ENCODE data around the gene TNKS1BP1. TPM values are rescaled to one million over a fixed set of nuclear protein-coding genes. Genes with fewer than 3 reads are reported as not detected.
"Not testable (repeated sequence)": the region's sequence is repeated elsewhere in the genome, so short reads cannot be mapped to it uniquely, and the experiment has no call there.

The TNKS1BP1 gene
- total RNA-seq, 4 donors from 2014 or later, result 52.3 to 106 (median 85.2) TPM

- H3K27ac ChIP-seq, result no peak overlapping the region
- intact Hi-C loops (cut with DNase I), result no loop called here
- 89 to 95% methylated on average over 3 of the region's 3 CpGs for WGBS, 2 donors
- no peaks in the 10 kb centered on the region for H3K9me3 ChIP-seq
- no peak for DNase-seq
- H3K36me3 ChIP-seq, result no peaks in the 10 kb centered on the region
- no peaks in the 10 kb centered on the region for H3K27me3 ChIP-seq
- no peaks in the 10 kb centered on the region for H3K4me1 ChIP-seq
- TF ChIP-seq POLR2A (IDR thresholded peaks at IDR 0.05), result no peak
- TF ChIP-seq CTCF (IDR thresholded peaks at IDR 0.05), result no peak
- no peak overlapping the region for H3K4me3 ChIP-seq (replicated peaks in 1 of 3)
Observed at GRCh38 chr11:57361926-57362325, 37.2 kb upstream of the TNKS1BP1 start.

- DNase-seq; H3K4me3 ChIP-seq (replicated peaks in 1 of 3); H3K27me3 ChIP-seq; H3K9me3 ChIP-seq; H3K4me1 ChIP-seq; H3K27ac ChIP-seq; intact Hi-C loops (cut with DNase I); H3K36me3 ChIP-seq: not testable (repeated sequence)
Observed at GRCh38 chr11:57361420-57361819, 36.7 kb upstream of the TNKS1BP1 start.

- Histone ChIP-seq H3K4me3 (replicated peaks in 1 of 3) (no peak overlapping the region), H3K36me3 (no peaks in the 10 kb centered on the region), H3K9me3 (no peaks in the 10 kb centered on the region), H3K27ac (no peak overlapping the region), H3K4me1 (no peaks in the 10 kb centered on the region), H3K27me3 (no peaks in the 10 kb centered on the region)
- no peak for TF ChIP-seq CTCF (IDR thresholded peaks at IDR 0.05)
- TF ChIP-seq POLR2A (IDR thresholded peaks at IDR 0.05), result no peak
- WGBS, 2 donors, result 94 to 96% methylated on average over 8 of the region's 8 CpGs
- DNase-seq, result no peak
- intact Hi-C loops (cut with DNase I), result no loop called here
Observed at GRCh38 chr11:57360991-57361390, 36.2 kb upstream of the TNKS1BP1 start.

GRCh38 chr11:57359896-57360690 is 35.3 kb upstream of the TNKS1BP1 start:
- no peak overlapping the region for H3K27ac ChIP-seq
- intact Hi-C loops (cut with DNase I), result no loop called here
- no peak overlapping the region for H3K4me3 ChIP-seq (replicated peaks in 1 of 3)
- DNase-seq, result no peak
- H3K9me3 ChIP-seq, result no peaks in the 10 kb centered on the region
- H3K36me3 ChIP-seq, result no peaks in the 10 kb centered on the region
- TF ChIP-seq CTCF (IDR thresholded peaks at IDR 0.05) (no peak), POLR2A (IDR thresholded peaks at IDR 0.05) (no peak)
- H3K27me3 ChIP-seq, result no peaks in the 10 kb centered on the region
- no peaks in the 10 kb centered on the region for H3K4me1 ChIP-seq
- 88 to 95% methylated on average over 9 of the region's 9 CpGs for WGBS, 2 donors

- no peaks in the 10 kb centered on the region for H3K27me3 ChIP-seq
- 91% methylated on average over 5 of the region's 5 CpGs; no CpG with 5 or more reads in 1 of the 2 donors for WGBS, 2 donors
- no peaks in the 10 kb centered on the region for H3K9me3 ChIP-seq
- no peak overlapping the region for H3K4me3 ChIP-seq (replicated peaks in 1 of 3)
- no peaks in the 10 kb centered on the region for H3K4me1 ChIP-seq
- TF ChIP-seq POLR2A (IDR thresholded peaks at IDR 0.05) (no peak), CTCF (IDR thresholded peaks at IDR 0.05) (no peak)
- intact Hi-C loops (cut with DNase I), result no loop called here
- no peak overlapping the region for H3K27ac ChIP-seq
- H3K36me3 ChIP-seq, result no peaks in the 10 kb centered on the region
- DNase-seq, result no peak
Observed at GRCh38 chr11:57359396-57359795, 34.6 kb upstream of the TNKS1BP1 start.

Data from thyroid gland (tissue), 4 donors.